Fibroblast of lung (primary cell): Measurements from ENCODE around the gene ZNF430. TPM values are rescaled to one million over a fixed set of nuclear protein-coding genes. Genes with fewer than 3 reads are reported as not detected.

Experiments used
- DNase-seq, 2 donors: peaks; one replicate each; pipeline versions ENCODE4 v3.0.0 to v3.0.0-alpha.2; 2010; ENCODE audit warnings: low read depth in 2 of 2
- H2AFZ ChIP-seq: 2 replicates; pipeline ENCODE4 v1.5.1; 2012; ENCODE audit warnings: low read length, control low read depth, inconsistent platforms
- H3K27ac ChIP-seq: 2 replicates; pipeline ENCODE4 v1.5.1; 2011; ENCODE audit warnings: low read length, control low read depth; ENCODE audit not compliant: insufficient read depth
- H3K27me3 ChIP-seq: 2 replicates; pipeline ENCODE4 v1.5.1; 2011; ENCODE audit warnings: mild to moderate bottlenecking, low read length; ENCODE audit not compliant: control insufficient read depth, insufficient read depth
- H3K36me3 ChIP-seq: 2 replicates; pipeline ENCODE4 v1.5.1; 2011; ENCODE audit warnings: low read length; ENCODE audit not compliant: control insufficient read depth, insufficient read depth
- H3K4me1 ChIP-seq: 2 replicates; pipeline ENCODE4 v1.5.1; 2011; ENCODE audit warnings: low read length; ENCODE audit not compliant: control insufficient read depth, insufficient read depth; ENCODE audit errors: extremely low read depth
- H3K4me2 ChIP-seq: 2 replicates; pipeline ENCODE4 v1.5.1; 2011; ENCODE audit warnings: low read length, control low read depth; ENCODE audit not compliant: insufficient read depth; ENCODE audit errors: extremely low read depth
- H3K4me3 ChIP-seq, 4 experiments: fragments of 200-600 bp in 1 of 4; sonication (generic) in 1 of 4; replicated peaks in 1 of 4; 2 replicates each; pipeline ENCODE4 v1.5.1; 2011 to 2016; ENCODE audit warnings: low read length in 4 of 4, low read depth in 3 of 4, mild to moderate bottlenecking in 3 of 4, control low read depth in 2 of 4, inconsistent platforms in 1 of 4, mixed read lengths in 1 of 4; ENCODE audit not compliant: insufficient read depth in 1 of 4; ENCODE audit errors: control extremely low read depth in 1 of 4
- H3K79me2 ChIP-seq: 2 replicates; pipeline ENCODE4 v1.5.1; 2012; ENCODE audit warnings: mild to moderate bottlenecking, low read length, inconsistent platforms; ENCODE audit not compliant: control insufficient read depth, insufficient read depth
- H3K9ac ChIP-seq: 2 replicates; pipeline ENCODE4 v1.5.1; 2011; ENCODE audit warnings: mild to moderate bottlenecking, low read length, control low read depth; ENCODE audit not compliant: insufficient read depth
- H3K9me3 ChIP-seq: 2 replicates; pipeline ENCODE4 v1.5.1; 2012; ENCODE audit warnings: low read depth, low read length; ENCODE audit not compliant: control insufficient read depth, insufficient read depth
- H4K20me1 ChIP-seq: 2 replicates; pipeline ENCODE4 v1.5.1; 2011; ENCODE audit warnings: low read length; ENCODE audit not compliant: control insufficient read depth, insufficient read depth; ENCODE audit errors: extremely low read depth
- EZH2 ChIP-seq: IDR thresholded peaks from 2 replicates; pipeline ENCODE4 v1.5.1; 2012; ENCODE audit warnings: low read length, control low read depth, mild to moderate bottlenecking; ENCODE audit errors: missing control alignments
- polyA plus RNA-seq, 2 donors: library from polyadenylated mRNA; depleted of rRNA in 1 of 2; stranded (reverse) in 1 of 2; unstranded in 1 of 2; fragments of >200 nt; gene quantifications; 2 replicates each; pipeline ENCODE4 v1.2.1, GENCODE V29; 2011 to 2012; ENCODE audit warnings: missing spikeins in 1 of 2
- total RNA-seq: library from RNA; depleted of rRNA; stranded (reverse); fragments of >200 nt; gene quantifications from 2 replicates; pipeline ENCODE4 v1.2.1, GENCODE V29; 2014
- TF ChIP-seq, protein P1 (sequence below), 2 donors: IDR thresholded peaks in 1 of 2; conservative IDR thresholded peaks in 1 of 2; 1 replicate in 1 of 2; 2 replicates in 1 of 2; pipeline ENCODE4 v1.5.1; 2011 to 2012; ENCODE audit warnings: low read length in 2 of 2, control low read depth in 1 of 2, inconsistent platforms in 1 of 2, low read depth in 1 of 2, mild to moderate bottlenecking in 1 of 2

ZNF430 gene
- total and polyA plus RNA-seq, 2 donors (not counting 1 experiment from before 2014, with no cell fraction given), result 5.8 to 8.5 TPM

- Histone ChIP-seq H3K4me2 (no peak overlapping the region), H3K79me2 (no peaks in the 10 kb centered on the region), H3K4me3 (no peak overlapping the region), H3K27me3 (no peaks in the 10 kb centered on the region), H3K4me1 (no peaks in the 10 kb centered on the region), H4K20me1 (no peaks in the 10 kb centered on the region), H2AFZ (no peak overlapping the region), H3K9me3 (no peaks in the 10 kb centered on the region), H3K27ac (no peak overlapping the region), H3K36me3 (no peaks in the 10 kb centered on the region), H3K9ac (no peak overlapping the region)
- TF ChIP-seq, protein P1, sequence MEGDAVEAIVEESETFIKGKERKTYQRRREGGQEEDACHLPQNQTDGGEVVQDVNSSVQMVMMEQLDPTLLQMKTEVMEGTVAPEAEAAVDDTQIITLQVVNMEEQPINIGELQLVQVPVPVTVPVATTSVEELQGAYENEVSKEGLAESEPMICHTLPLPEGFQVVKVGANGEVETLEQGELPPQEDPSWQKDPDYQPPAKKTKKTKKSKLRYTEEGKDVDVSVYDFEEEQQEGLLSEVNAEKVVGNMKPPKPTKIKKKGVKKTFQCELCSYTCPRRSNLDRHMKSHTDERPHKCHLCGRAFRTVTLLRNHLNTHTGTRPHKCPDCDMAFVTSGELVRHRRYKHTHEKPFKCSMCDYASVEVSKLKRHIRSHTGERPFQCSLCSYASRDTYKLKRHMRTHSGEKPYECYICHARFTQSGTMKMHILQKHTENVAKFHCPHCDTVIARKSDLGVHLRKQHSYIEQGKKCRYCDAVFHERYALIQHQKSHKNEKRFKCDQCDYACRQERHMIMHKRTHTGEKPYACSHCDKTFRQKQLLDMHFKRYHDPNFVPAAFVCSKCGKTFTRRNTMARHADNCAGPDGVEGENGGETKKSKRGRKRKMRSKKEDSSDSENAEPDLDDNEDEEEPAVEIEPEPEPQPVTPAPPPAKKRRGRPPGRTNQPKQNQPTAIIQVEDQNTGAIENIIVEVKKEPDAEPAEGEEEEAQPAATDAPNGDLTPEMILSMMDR (conservative IDR thresholded peaks at IDR 0.05 in 1 of 2, IDR thresholded peaks at IDR 0.05 in 1 of 2; ENCODE audit: low read depth in 1 of 2, low read length in 2 of 2), result no peak
- TF ChIP-seq EZH2, result no peak
- DNase-seq, result no peak
These were observed 74.0 kb downstream of the ZNF430 start for GRCh38 chr19:21094347-21095025.

- Histone ChIP-seq H3K79me2 (no peaks in the 10 kb centered on the region), H3K27ac (no peak overlapping the region), H3K4me2 (no peak overlapping the region), H3K27me3 (no peaks in the 10 kb centered on the region), H3K36me3 (no peaks in the 10 kb centered on the region), H3K9ac (no peak overlapping the region), H3K4me3 (no peak overlapping the region), H4K20me1 (no peaks in the 10 kb centered on the region), H3K4me1 (no peaks in the 10 kb centered on the region), H3K9me3 (no peaks in the 10 kb centered on the region), H2AFZ (no peak overlapping the region)
- TF ChIP-seq EZH2, result no peak
- TF ChIP-seq, protein P1 (conservative IDR thresholded peaks at IDR 0.05 in 1 of 2, IDR thresholded peaks at IDR 0.05 in 1 of 2; ENCODE audit: low read depth in 1 of 2, low read length in 2 of 2), result no peak
- no peak for DNase-seq
These were observed 77.8 kb downstream of the ZNF430 start for GRCh38 chr19:21098291-21098690.

GRCh38 chr19:21101521-21102242, 81.2 kb downstream of the ZNF430 start:
- Histone ChIP-seq H3K9me3 (no peaks in the 10 kb centered on the region), H3K9ac (no peak overlapping the region), H3K79me2 (no peaks in the 10 kb centered on the region), H2AFZ (no peak overlapping the region), H3K27me3 (no peaks in the 10 kb centered on the region), H3K4me3 (no peak overlapping the region), H4K20me1 (no peaks in the 10 kb centered on the region), H3K4me2 (no peak overlapping the region), H3K36me3 (no peaks in the 10 kb centered on the region), H3K4me1 (no peaks in the 10 kb centered on the region), H3K27ac (no peak overlapping the region)
- TF ChIP-seq EZH2, result no peak
- TF ChIP-seq, protein P1 (conservative IDR thresholded peaks at IDR 0.05 in 1 of 2, IDR thresholded peaks at IDR 0.05 in 1 of 2; ENCODE audit: low read depth in 1 of 2, low read length in 2 of 2), result no peak
- peak in 1 of 2 donors; percentile 32 for DNase-seq
